ENCODE results near the gene ECI2.

ECI2 gene

DNA sequence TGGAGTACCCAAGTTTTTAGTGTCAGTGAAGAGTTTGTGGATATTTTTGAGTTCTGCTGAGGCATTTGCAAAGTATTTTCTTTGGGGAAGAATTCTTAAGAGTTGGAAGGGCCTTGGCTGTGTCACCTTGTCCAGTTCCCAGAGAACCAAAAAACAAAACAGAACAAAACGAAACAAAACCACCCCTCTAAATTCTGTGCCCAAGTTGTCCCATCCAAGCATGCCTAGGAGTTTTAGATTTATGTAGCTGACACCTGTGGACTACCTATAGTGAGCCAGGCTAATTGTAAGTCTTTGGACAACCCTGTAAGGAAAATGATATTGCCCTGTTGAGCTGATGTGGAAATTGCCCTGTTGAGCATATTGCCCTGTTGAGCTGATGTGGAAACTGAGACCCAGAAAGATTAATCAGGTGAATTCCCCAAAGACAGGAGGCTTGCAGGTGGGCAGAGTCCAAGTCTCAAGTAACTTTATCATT, 1.0 kb upstream of the ECI2 start:
- Histone ChIP-seq H2AFZ (ENCODE audit: low read length) (peak overlapping the region; percentile 90), H4K20me1 (ENCODE audit: insufficient read depth, low read length, poor library complexity, severe bottlenecking) (no peaks in the 10 kb centered on the region), H3K4me1 (ENCODE audit: insufficient read depth, low read length, poor library complexity, severe bottlenecking) (peaks cover 29% of the 10 kb centered on the region), H3K79me2 (ENCODE audit: insufficient read depth, low read length) (peaks cover 36% of the 10 kb centered on the region), H3K4me3 (ENCODE audit: low read length, poor library complexity, severe bottlenecking) (peak overlapping the region; percentile 81), H3K9ac (ENCODE audit: low read depth, low read length, poor library complexity, severe bottlenecking) (peak overlapping the region; percentile 74), H3F3A (ENCODE audit: low read depth) (no peaks in the 10 kb centered on the region; the same call in 1 of the 2 replicates), H3K4me2 (ENCODE audit: low read depth, low read length, poor library complexity, severe bottlenecking) (peak overlapping the region; percentile 83), H3K9me3 (ENCODE audit: insufficient read depth, low read depth, low read length) (no peaks in the 10 kb centered on the region), H3K9me2 (replicated peaks; ENCODE audit: low read depth, low read length) (no peaks in the 10 kb centered on the region), H3K36me3 (ENCODE audit: insufficient read depth, low read length) (peaks cover 7% of the 10 kb centered on the region; the same call in 1 of the 2 replicates), H3K27me3 (ENCODE audit: insufficient read depth, low read length, poor library complexity, severe bottlenecking) (no peaks in the 10 kb centered on the region)
- no peak for TF ChIP-seq CTCF (conservative IDR thresholded peaks at IDR 0.05; ENCODE audit: low read length)
- TF ChIP-seq EZH2phosphoT487 (IDR thresholded peaks at IDR 0.05; ENCODE audit: borderline replicate concordance) = no peak

GRCh38 chr6:4135665-4136353, 434 bp upstream of the ECI2 start:
- H3K4me1 ChIP-seq (ENCODE audit: insufficient read depth, low read length, poor library complexity, severe bottlenecking) = peaks cover 29% of the 10 kb centered on the region
- peak overlapping the region; percentile 81 for H3K4me3 ChIP-seq (ENCODE audit: low read length, poor library complexity, severe bottlenecking)
- H3F3A ChIP-seq (ENCODE audit: low read depth) = no peaks in the 10 kb centered on the region; the same call in 1 of the 2 replicates
- peak overlapping the region; percentile 83 for H3K4me2 ChIP-seq (ENCODE audit: low read depth, low read length, poor library complexity, severe bottlenecking)
- H3K9ac ChIP-seq (ENCODE audit: low read depth, low read length, poor library complexity, severe bottlenecking) = peak overlapping the region; percentile 74
- peaks cover 40% of the 10 kb centered on the region for H3K79me2 ChIP-seq (ENCODE audit: insufficient read depth, low read length)
- H3K9me2 ChIP-seq (replicated peaks; ENCODE audit: low read depth, low read length) = no peaks in the 10 kb centered on the region
- H2AFZ ChIP-seq (ENCODE audit: low read length) = peak overlapping the region; percentile 90
- no peaks in the 10 kb centered on the region for H3K9me3 ChIP-seq (ENCODE audit: insufficient read depth, low read depth, low read length)
- TF ChIP-seq EZH2phosphoT487 (IDR thresholded peaks at IDR 0.05; ENCODE audit: borderline replicate concordance) (no peak), CTCF (conservative IDR thresholded peaks at IDR 0.05; ENCODE audit: low read length) (no peak)
- H3K36me3 ChIP-seq (ENCODE audit: insufficient read depth, low read length) = peaks cover 8% of the 10 kb centered on the region; the same call in 1 of the 2 replicates
- H3K27me3 ChIP-seq (ENCODE audit: insufficient read depth, low read length, poor library complexity, severe bottlenecking) = no peaks in the 10 kb centered on the region
- H4K20me1 ChIP-seq (ENCODE audit: insufficient read depth, low read length, poor library complexity, severe bottlenecking) = no peaks in the 10 kb centered on the region

GRCh38 chr6:4133941-4134838, 1.2 kb downstream of the ECI2 start:
- peak overlapping the region; percentile 88 for H3K4me3 ChIP-seq (ENCODE audit: low read length, poor library complexity, severe bottlenecking)
- H3K79me2 ChIP-seq (ENCODE audit: insufficient read depth, low read length) = peaks cover 42% of the 10 kb centered on the region
- peak overlapping the region; percentile 77 for H2AFZ ChIP-seq (ENCODE audit: low read length)
- H3K9me2 ChIP-seq (replicated peaks; ENCODE audit: low read depth, low read length) = no peaks in the 10 kb centered on the region
- no peaks in the 10 kb centered on the region for H3K27me3 ChIP-seq (ENCODE audit: insufficient read depth, low read length, poor library complexity, severe bottlenecking)
- H3K36me3 ChIP-seq (ENCODE audit: insufficient read depth, low read length) = peaks cover 23% of the 10 kb centered on the region; the same call in 1 of the 2 replicates
- TF ChIP-seq EZH2phosphoT487 (IDR thresholded peaks at IDR 0.05; ENCODE audit: borderline replicate concordance) (no peak), CTCF (conservative IDR thresholded peaks at IDR 0.05; ENCODE audit: low read length) (no peak)
- H3F3A ChIP-seq (ENCODE audit: low read depth) = no peaks in the 10 kb centered on the region; the same call in 1 of the 2 replicates
- H3K4me2 ChIP-seq (ENCODE audit: low read depth, low read length, poor library complexity, severe bottlenecking) = peak overlapping the region; percentile 93
- H3K9me3 ChIP-seq (ENCODE audit: insufficient read depth, low read depth, low read length) = no peaks in the 10 kb centered on the region
- peak overlapping the region; percentile 85 for H3K9ac ChIP-seq (ENCODE audit: low read depth, low read length, poor library complexity, severe bottlenecking)
- H3K4me1 ChIP-seq (ENCODE audit: insufficient read depth, low read length, poor library complexity, severe bottlenecking) = peaks cover 29% of the 10 kb centered on the region
- H4K20me1 ChIP-seq (ENCODE audit: insufficient read depth, low read length, poor library complexity, severe bottlenecking) = no peaks in the 10 kb centered on the region

Measured in Loucy (cell line).